Spleen (tissue), 11 donors: ENCODE measurements around the gene IL31. TPM values are rescaled to one million over a fixed set of nuclear protein-coding genes. Genes with fewer than 3 reads are reported as not detected.
"Not testable (repeated sequence)": the region's sequence is repeated elsewhere in the genome, so short reads cannot be mapped to it uniquely, and the experiment has no call there.

Source experiments
- DNase-seq: peaks from one replicate; pipeline ENCODE4 v3.0.0-alpha.2; 2020
- H3K27ac ChIP-seq, 8 donors: fragments of 200-600 bp; sonication (generic) in 7 of 8; 1 replicate in 4 of 8; 2 replicates in 4 of 8; pipeline versions ENCODE4 v1.5.0 to v1.8.0; 2016 to 2021; ENCODE audit warnings: inconsistent platforms in 4 of 8, mild to moderate bottlenecking in 4 of 8, moderate library complexity in 1 of 8
- H3K27me3 ChIP-seq, 7 donors: fragments of 200-600 bp; sonication (generic) in 6 of 7; replicated peaks in 1 of 7; 1 replicate in 4 of 7; 2 replicates in 3 of 7; pipeline versions ENCODE4 v1.5.0 to v1.8.0; 2016 to 2021; ENCODE audit warnings: inconsistent platforms in 3 of 7, mild to moderate bottlenecking in 1 of 7
- H3K36me3 ChIP-seq, 6 donors: fragments of 200-600 bp; sonication (generic) in 5 of 6; 1 replicate in 4 of 6; 2 replicates in 2 of 6; pipeline versions ENCODE4 v1.5.0 to v1.8.0; 2016 to 2021; ENCODE audit warnings: inconsistent platforms in 2 of 6
- H3K4me1 ChIP-seq, 6 donors: fragments of 200-600 bp; sonication (generic) in 5 of 6; 1 replicate in 3 of 6; 2 replicates in 3 of 6; pipeline versions ENCODE4 v1.5.0 to v1.8.0; 2016 to 2021; ENCODE audit warnings: inconsistent platforms in 3 of 6
- H3K4me3 ChIP-seq, 8 donors: fragments of 200-600 bp; sonication (generic) in 7 of 8; 1 replicate in 4 of 8; 2 replicates in 4 of 8; pipeline versions ENCODE4 v1.5.0 to v1.8.0; 2016 to 2021; ENCODE audit warnings: inconsistent platforms in 4 of 8, mild to moderate bottlenecking in 4 of 8, moderate library complexity in 2 of 8
- H3K9me3 ChIP-seq, 8 donors: fragments of 200-600 bp; sonication (generic) in 7 of 8; 1 replicate in 4 of 8; 2 replicates in 4 of 8; pipeline versions ENCODE4 v1.5.0 to v1.8.0; 2016 to 2021; ENCODE audit warnings: inconsistent platforms in 4 of 8
- POLR2A ChIP-seq, 3 donors: fragments of 450-650 bp; IDR thresholded peaks; one replicate each; pipeline ENCODE4 v1.5.1; 2017; ENCODE audit warnings: antibody characterized with exemption in 3 of 3, mild to moderate bottlenecking in 1 of 3
- POLR2AphosphoS5 ChIP-seq, 3 donors: sonication (generic); formaldehyde crosslinking; IDR thresholded peaks; one replicate each; pipeline ENCODE4 v1.5.1; 2017; ENCODE audit warnings: antibody characterized with exemption in 3 of 3
- WGBS, 5 donors: extraction: QIAGEN DNeasy Blood & Tissue Kit in 3 of 5; methylation state at CpG; one replicate each; pipeline versions ENCODE4 v1.1.5 to v1.1.7; 2013 to 2018; 5-methylcytosine and 5-hydroxymethylcytosine counted together
- intact Hi-C: fragments of 100-400 bp; cut with DNase I; formaldehyde crosslinking; loops from one replicate; pipeline ENCODE4 v1.15.0; 2023; ENCODE audit warnings: low total_unique reads
- polyA plus RNA-seq, 3 donors: library from polyadenylated mRNA; stranded (reverse); fragments of 200-250 nt; gene quantifications; one replicate each; pipeline ENCODE4 v1.2.1, GENCODE V29; 2013
- total RNA-seq, 7 donors: library from RNA; depleted of rRNA in 3 of 7; stranded (reverse); fragments of >200 nt in 3 of 7; fragmentation: NEBNext Ultra II Directional in 4 of 7; extraction: Animal tissue kit (Norgen Biotek cat#: 25700) in 4 of 7; gene quantifications; one replicate each; pipeline versions ENCODE4 v1.1.0 to v1.2.1, GENCODE V29; 2016 to 2021
- TF ChIP-seq, protein P1 (sequence below), 11 experiments: fragments of 200-600 bp in 7 of 11; fragments of 450-650 bp in 4 of 11; sonication (generic) in 4 of 11; IDR thresholded peaks in 8 of 11; conservative IDR thresholded peaks in 3 of 11; 1 replicate in 7 of 11; 2 replicates in 4 of 11; pipeline versions ENCODE4 v1.4.0 to v1.8.0; 2016 to 2021; ENCODE audit warnings: antibody characterized with exemption in 11 of 11, inconsistent platforms in 4 of 11, mild to moderate bottlenecking in 1 of 11
- donor health status: healthy with polysubstance abuse.
- donor health status: DM: no; HTN: no; CAD: no; lungs with moderate emphysema.
- donor health status: DM: no; HTN: no; CAD: no.
- donor health status: Bipolar disorder and iron deficiency.
- donor health status: healthy.
- donor health status: DM: no; HTN: no; CAD: no.
- donor health status: DM: yes; HTN: yes; CAD: no.

The IL31 gene
- total and polyA plus RNA-seq, 10 donors: not detected

DNA sequence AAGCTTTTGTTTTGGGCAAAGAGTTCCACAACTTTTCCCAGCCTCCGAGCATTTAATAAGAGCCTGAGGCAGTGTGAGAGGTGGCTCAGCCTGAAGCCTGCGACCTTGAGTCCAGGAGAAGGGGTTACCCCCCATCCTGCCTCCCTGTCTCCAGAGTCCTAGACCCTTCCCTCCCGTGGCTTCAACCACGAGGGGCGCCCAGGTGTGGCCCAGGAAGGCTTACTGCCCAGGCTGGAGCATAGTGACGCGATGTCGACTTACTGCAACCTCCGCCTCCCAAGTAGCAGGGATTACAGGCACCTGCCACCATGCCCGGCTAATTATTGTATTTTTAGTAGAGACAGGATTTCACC lies 9.5 kb upstream of the IL31 start:
- Histone ChIP-seq H3K9me3 (no peaks in the 10 kb centered on the region), H3K4me3 (peak overlapping the region; percentile 42 to 72 (median 50)), H3K36me3 (no peaks in the 10 kb centered on the region), H3K27ac (peak overlapping the region in 2 of 8 donors; percentile 34 to 55), H3K4me1 (peaks cover 6 to 30% (median 23%) of the 10 kb centered on the region in 6 donors), H3K27me3 (peaks cover 0 to 21% (median 7%) of the 10 kb centered on the region in 7 donors)
- TF ChIP-seq POLR2A (IDR thresholded peaks at IDR 0.05) (no peak), POLR2AphosphoS5 (IDR thresholded peaks at IDR 0.05) (no peak)
- TF ChIP-seq, protein P1, sequence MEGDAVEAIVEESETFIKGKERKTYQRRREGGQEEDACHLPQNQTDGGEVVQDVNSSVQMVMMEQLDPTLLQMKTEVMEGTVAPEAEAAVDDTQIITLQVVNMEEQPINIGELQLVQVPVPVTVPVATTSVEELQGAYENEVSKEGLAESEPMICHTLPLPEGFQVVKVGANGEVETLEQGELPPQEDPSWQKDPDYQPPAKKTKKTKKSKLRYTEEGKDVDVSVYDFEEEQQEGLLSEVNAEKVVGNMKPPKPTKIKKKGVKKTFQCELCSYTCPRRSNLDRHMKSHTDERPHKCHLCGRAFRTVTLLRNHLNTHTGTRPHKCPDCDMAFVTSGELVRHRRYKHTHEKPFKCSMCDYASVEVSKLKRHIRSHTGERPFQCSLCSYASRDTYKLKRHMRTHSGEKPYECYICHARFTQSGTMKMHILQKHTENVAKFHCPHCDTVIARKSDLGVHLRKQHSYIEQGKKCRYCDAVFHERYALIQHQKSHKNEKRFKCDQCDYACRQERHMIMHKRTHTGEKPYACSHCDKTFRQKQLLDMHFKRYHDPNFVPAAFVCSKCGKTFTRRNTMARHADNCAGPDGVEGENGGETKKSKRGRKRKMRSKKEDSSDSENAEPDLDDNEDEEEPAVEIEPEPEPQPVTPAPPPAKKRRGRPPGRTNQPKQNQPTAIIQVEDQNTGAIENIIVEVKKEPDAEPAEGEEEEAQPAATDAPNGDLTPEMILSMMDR (IDR thresholded peaks at IDR 0.05 in 8 of 11, conservative IDR thresholded peaks at IDR 0.05 in 3 of 11): no peak
- 72 to 82% (median 77%) methylated on average over 10 of the region's 10 CpGs for WGBS, 5 donors
- intact Hi-C loops: no loop called here
- no peak for DNase-seq

DNA sequence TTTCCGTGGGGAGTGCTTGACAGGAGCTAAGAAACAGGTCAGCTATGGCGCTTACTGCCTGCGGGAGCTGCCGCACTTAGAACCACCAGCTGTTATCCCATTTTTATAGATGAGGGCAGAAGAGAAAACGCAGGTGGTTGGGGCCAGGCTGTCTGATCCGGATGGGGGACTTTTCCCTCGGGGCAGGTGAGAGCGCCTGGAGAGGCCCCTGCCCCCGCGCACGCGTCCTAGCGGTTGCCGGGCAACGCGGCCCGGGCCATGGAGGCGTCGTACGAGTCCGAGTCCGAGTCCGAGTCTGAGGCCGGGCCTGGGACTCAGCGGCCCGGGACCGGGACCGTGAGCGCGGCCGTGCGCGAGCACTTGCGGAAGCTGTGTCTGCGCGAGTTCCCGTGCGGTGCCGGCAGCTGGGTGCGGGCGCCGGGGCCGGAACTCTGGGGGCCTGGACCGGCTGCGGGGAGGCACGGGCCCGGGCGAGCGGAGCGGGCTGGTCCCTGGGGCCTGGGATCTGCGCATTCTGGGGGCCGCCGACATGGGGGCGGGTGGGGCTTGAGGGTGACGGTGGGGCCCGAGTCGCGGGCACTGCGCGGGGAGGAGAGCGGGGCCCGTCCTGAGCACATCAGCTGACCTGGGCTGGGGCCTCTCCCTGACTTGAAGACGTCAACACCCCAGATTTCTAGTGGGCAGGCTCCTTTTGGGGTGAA lies 9.0 kb upstream of the IL31 start, which contains the start of gene LRRC43:
Gene LRRC43 (plus strand): TSS at position 237 of the 701 bp plus-strand sequence. CDS start 22 bp downstream, at position 259.
- intact Hi-C loops: no loop called here
- H3K9me3 ChIP-seq: no peaks in the 10 kb centered on the region
- DNase-seq: peak; percentile 90
- peak within 1 kb of the TSS in 4 of 8 donors; percentile 11 to 55 (median 26) for H3K27ac ChIP-seq
- H3K4me3 ChIP-seq: peak within 1 kb of the TSS; percentile 42 to 72 (median 50)
- 0 to 11% (median 2%) methylated on average over 15 to 63 of the region's 63 CpGs for WGBS, 5 donors
- peaks cover 6 to 30% (median 23%) of the 10 kb centered on the region in 6 donors for H3K4me1 ChIP-seq
- TF ChIP-seq, protein P1 (IDR thresholded peaks at IDR 0.05 in 8 of 11, conservative IDR thresholded peaks at IDR 0.05 in 3 of 11): no peak
- TF ChIP-seq POLR2A (IDR thresholded peaks at IDR 0.05) (no peak), POLR2AphosphoS5 (IDR thresholded peaks at IDR 0.05) (peak in 2 of 3 donors; percentile 39 to 68)
- no peaks in the 10 kb centered on the region for H3K36me3 ChIP-seq
- H3K27me3 ChIP-seq: peaks cover 0 to 21% (median 7%) of the 10 kb centered on the region in 7 donors

DNA sequence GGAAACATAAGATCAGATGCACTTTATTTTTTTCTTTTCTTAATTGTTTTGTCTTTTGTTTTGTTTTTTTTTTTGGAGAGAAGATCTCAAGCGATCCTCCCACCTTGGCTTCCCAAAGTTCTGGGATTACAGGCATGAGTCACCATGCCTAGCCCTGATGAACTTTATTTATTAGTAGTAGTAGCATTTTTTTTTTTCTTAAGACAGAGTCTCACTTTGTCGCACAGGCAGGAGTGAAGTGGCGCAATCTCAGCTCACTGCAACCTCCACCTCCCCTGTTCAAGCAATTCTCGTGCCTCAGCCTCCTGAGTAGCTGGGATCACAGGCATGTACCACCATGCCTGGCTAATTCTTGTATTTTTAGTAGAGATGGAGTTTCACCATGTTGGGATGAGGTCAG lies 2.5 kb upstream of the IL31 start:
- H3K27me3 ChIP-seq, intact Hi-C loops, H3K9me3 ChIP-seq, H3K4me1 ChIP-seq, DNase-seq, H3K4me3 ChIP-seq, H3K36me3 ChIP-seq, H3K27ac ChIP-seq: not testable (repeated sequence)
- WGBS, 5 donors: 87 to 95% (median 89%) methylated on average over 4 of the region's 4 CpGs

DNA sequence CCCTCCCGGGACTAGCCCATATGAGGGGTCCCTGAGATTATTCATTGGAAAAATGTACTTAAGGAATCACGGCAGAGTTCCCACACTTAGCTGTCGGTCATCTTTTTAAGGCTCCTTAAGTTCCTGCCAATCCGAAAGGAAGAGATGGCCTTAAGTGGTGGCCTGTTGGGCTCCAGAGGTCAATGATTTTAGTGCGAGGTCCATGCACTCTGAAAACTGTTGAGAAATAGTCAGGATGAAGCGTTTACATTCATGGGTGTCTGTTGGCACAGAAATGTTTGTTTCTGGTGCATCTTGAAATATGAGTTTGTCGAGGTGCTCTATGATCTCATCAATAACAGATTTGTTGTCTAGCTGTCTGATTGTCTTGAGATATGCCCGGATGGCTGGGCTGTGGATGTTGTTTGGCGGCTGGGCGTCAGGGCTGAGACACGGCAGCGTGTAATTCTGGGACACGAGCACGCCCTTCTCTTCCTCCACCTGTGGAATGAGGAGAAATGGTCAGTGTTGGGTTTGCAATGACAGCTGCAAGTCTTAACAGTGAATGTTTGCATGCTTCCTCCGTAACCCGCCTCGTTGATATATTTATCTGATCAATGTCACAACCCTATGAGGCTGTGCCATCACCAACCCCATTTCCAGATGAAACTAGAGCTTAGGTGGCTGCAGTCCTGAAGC lies 1.6 kb downstream of the IL31 start:
- TF ChIP-seq POLR2AphosphoS5 (IDR thresholded peaks at IDR 0.05) (no peak), POLR2A (IDR thresholded peaks at IDR 0.05) (no peak)
- TF ChIP-seq, protein P1 (IDR thresholded peaks at IDR 0.05 in 8 of 11, conservative IDR thresholded peaks at IDR 0.05 in 3 of 11): no peak
- no peaks in the 10 kb centered on the region for H3K9me3 ChIP-seq
- no peak overlapping the region for H3K27ac ChIP-seq
- intact Hi-C loops: no loop called here
- no peak for DNase-seq
- 70 to 83% (median 80%) methylated on average over 16 to 17 of the region's 17 CpGs for WGBS, 5 donors
- no peaks in the 10 kb centered on the region for H3K36me3 ChIP-seq
- no peak overlapping the region for H3K4me3 ChIP-seq
- H3K4me1 ChIP-seq: no peaks in the 10 kb centered on the region
- H3K27me3 ChIP-seq: peaks cover 0 to 8% (median 0%) of the 10 kb centered on the region in 7 donors
